Stimulated activated effector memory CD8-positive, alpha-beta T cell treated with anti-CD3 and anti-CD28 coated beads, Interleukin-12 subunit alpha, Interleukin-12 subunit beta, amount 100 ng/mL, for 72 hours (primary cell): ENCODE results near the gene RCAN2.
"Not testable (repeated sequence)": the region's sequence is repeated elsewhere in the genome, so short reads cannot be mapped to it uniquely, and the experiment has no call there.

Source experiments
- ATAC-seq: fragments of 150-1000 bp; cut with Tn5 transposase; 2 replicates; pipeline ENCODE4 v1.10.0; 2021
- DNase-seq, 2 donors: peaks; one replicate each; pipeline ENCODE4 v3.0.0; 2021 to 2022; ENCODE audit warnings: low spot score in 2 of 2
- H3K27ac Mint-ChIP-seq: one replicate; pipeline ENCODE4 v1.8.0; 2022; ENCODE audit warnings: mild to moderate bottlenecking, mixed read lengths
- H3K36me3 Mint-ChIP-seq: one replicate; pipeline ENCODE4 v1.8.0; 2022; ENCODE audit warnings: mild to moderate bottlenecking, mixed read lengths
- H3K4me1 Mint-ChIP-seq: one replicate; pipeline ENCODE4 v1.8.0; 2022; ENCODE audit warnings: mixed read lengths
- H3K4me3 Mint-ChIP-seq: one replicate; pipeline ENCODE4 v1.8.0; 2022; ENCODE audit warnings: mild to moderate bottlenecking, mixed read lengths
- H3K9me3 Mint-ChIP-seq: one replicate; pipeline ENCODE4 v1.8.0; 2022; ENCODE audit warnings: mixed read lengths

RCAN2 gene

GRCh38 chr6:46393161-46393939, 97.9 kb downstream of the RCAN2 start:
- peak overlapping the region; percentile 30 for H3K27ac Mint-ChIP-seq
- H3K4me3 Mint-ChIP-seq = no peak overlapping the region
- no peaks in the 10 kb centered on the region for H3K36me3 Mint-ChIP-seq
- no peaks in the 10 kb centered on the region for H3K4me1 Mint-ChIP-seq
- no peaks in the 10 kb centered on the region for H3K9me3 Mint-ChIP-seq
- ATAC-seq (no peak), DNase-seq (no peak)

- no peaks in the 10 kb centered on the region for H3K36me3 Mint-ChIP-seq
These were observed 99.0 kb downstream of the RCAN2 start for GRCh38 chr6:46392294-46392693.

GRCh38 chr6:46390153-46390876, 100.9 kb downstream of the RCAN2 start:
- no peaks in the 10 kb centered on the region for H3K9me3 Mint-ChIP-seq
- H3K36me3 Mint-ChIP-seq = no peaks in the 10 kb centered on the region
- H3K4me1 Mint-ChIP-seq = no peaks in the 10 kb centered on the region
- H3K27ac Mint-ChIP-seq = no peak overlapping the region
- DNase-seq = no peak
- ATAC-seq = no peak
- no peak overlapping the region for H3K4me3 Mint-ChIP-seq

More at GRCh38 chr6:46392294-46392693, 99.0 kb downstream of the RCAN2 start:
- Mint-ChIP-seq H3K27ac (no peak overlapping the region), H3K4me1 (no peaks in the 10 kb centered on the region), H3K4me3 (no peak overlapping the region), H3K9me3 (no peaks in the 10 kb centered on the region)
- DNase-seq = no peak
- ATAC-seq = no peak

- not testable (repeated sequence) for H3K36me3 Mint-ChIP-seq, H3K4me1 Mint-ChIP-seq, H3K27ac Mint-ChIP-seq, H3K9me3 Mint-ChIP-seq, DNase-seq, ATAC-seq, H3K4me3 Mint-ChIP-seq
These were observed 103.5 kb downstream of the RCAN2 start for GRCh38 chr6:46387728-46388127.

- DNase-seq = peak in 1 of 2 donors; percentile 2
- H3K27ac Mint-ChIP-seq = no peak overlapping the region
- H3K36me3 Mint-ChIP-seq = no peaks in the 10 kb centered on the region
- H3K4me3 Mint-ChIP-seq = no peak overlapping the region
- no peak for ATAC-seq
- H3K9me3 Mint-ChIP-seq = no peaks in the 10 kb centered on the region
- H3K4me1 Mint-ChIP-seq = peaks cover 5% of the 10 kb centered on the region
These were observed 109.7 kb downstream of the RCAN2 start for GRCh38 chr6:46381579-46381978.

- Mint-ChIP-seq H3K27ac (peak overlapping the region; percentile 24), H3K36me3 (no peaks in the 10 kb centered on the region), H3K4me3 (no peak overlapping the region), H3K4me1 (peaks cover 8% of the 10 kb centered on the region), H3K9me3 (no peaks in the 10 kb centered on the region)
- no peak for DNase-seq
- ATAC-seq = no peak
These were observed 110.2 kb downstream of the RCAN2 start for GRCh38 chr6:46381057-46381456.

GRCh38 chr6:46380152-46380807, 111.0 kb downstream of the RCAN2 start:
- Mint-ChIP-seq H3K36me3 (no peaks in the 10 kb centered on the region), H3K27ac (no peak overlapping the region), H3K4me1 (peaks cover 8% of the 10 kb centered on the region), H3K9me3 (no peaks in the 10 kb centered on the region), H3K4me3 (no peak overlapping the region)
- no peak for DNase-seq
- ATAC-seq = no peak

- no peak for DNase-seq
- H3K4me3 Mint-ChIP-seq = no peak overlapping the region
- ATAC-seq = no peak
- H3K36me3 Mint-ChIP-seq = no peaks in the 10 kb centered on the region
- H3K9me3 Mint-ChIP-seq = no peaks in the 10 kb centered on the region
- peaks cover 8% of the 10 kb centered on the region for H3K4me1 Mint-ChIP-seq
- no peak overlapping the region for H3K27ac Mint-ChIP-seq
These were observed 112.3 kb downstream of the RCAN2 start for GRCh38 chr6:46378882-46379416.

GRCh38 chr6:46378161-46378881, 112.9 kb downstream of the RCAN2 start:
- H3K4me3 Mint-ChIP-seq = no peak overlapping the region

GRCh38 chr6:46377209-46377608, 114.0 kb downstream of the RCAN2 start:
- Mint-ChIP-seq H3K27ac (no peak overlapping the region), H3K4me1 (peaks cover 8% of the 10 kb centered on the region), H3K9me3 (no peaks in the 10 kb centered on the region), H3K4me3 (no peak overlapping the region), H3K36me3 (no peaks in the 10 kb centered on the region)
- ATAC-seq (no peak), DNase-seq (no peak)

More at GRCh38 chr6:46378161-46378881, 112.9 kb downstream of the RCAN2 start:
- Mint-ChIP-seq H3K9me3 (no peaks in the 10 kb centered on the region), H3K4me1 (peaks cover 8% of the 10 kb centered on the region), H3K27ac (no peak overlapping the region), H3K36me3 (no peaks in the 10 kb centered on the region)
- peak; percentile 69 for ATAC-seq
- no peak for DNase-seq

- peak; percentile 57 for ATAC-seq
- Mint-ChIP-seq H3K36me3 (no peaks in the 10 kb centered on the region), H3K27ac (peak overlapping the region; percentile 71), H3K9me3 (no peaks in the 10 kb centered on the region), H3K4me1 (peaks cover 8% of the 10 kb centered on the region), H3K4me3 (peak overlapping the region; percentile 30)
- DNase-seq = no peak
These were observed 114.6 kb downstream of the RCAN2 start for GRCh38 chr6:46376562-46377061.

GRCh38 chr6:46370622-46371021, 120.6 kb downstream of the RCAN2 start:
- no peaks in the 10 kb centered on the region for H3K36me3 Mint-ChIP-seq
- H3K27ac Mint-ChIP-seq = no peak overlapping the region
- H3K4me1 Mint-ChIP-seq = no peaks in the 10 kb centered on the region
- no peak for DNase-seq
- no peak for ATAC-seq
- H3K9me3 Mint-ChIP-seq = no peaks in the 10 kb centered on the region
- no peak overlapping the region for H3K4me3 Mint-ChIP-seq

- DNase-seq = no peak
- no peaks in the 10 kb centered on the region for H3K36me3 Mint-ChIP-seq
- no peaks in the 10 kb centered on the region for H3K4me1 Mint-ChIP-seq
- H3K9me3 Mint-ChIP-seq = no peaks in the 10 kb centered on the region
- H3K4me3 Mint-ChIP-seq = no peak overlapping the region
- ATAC-seq = no peak
- H3K27ac Mint-ChIP-seq = no peak overlapping the region
These were observed 123.1 kb downstream of the RCAN2 start for GRCh38 chr6:46368169-46368536.

GRCh38 chr6:46367354-46368168, 123.7 kb downstream of the RCAN2 start:
- no peak for DNase-seq
- Mint-ChIP-seq H3K36me3 (no peaks in the 10 kb centered on the region), H3K27ac (no peak overlapping the region), H3K4me3 (no peak overlapping the region), H3K9me3 (no peaks in the 10 kb centered on the region), H3K4me1 (no peaks in the 10 kb centered on the region)
- ATAC-seq = no peak
